Ascending aorta (tissue), 2 donors: ENCODE measurements around the gene RXFP3. TPM values are rescaled to one million over a fixed set of nuclear protein-coding genes. Genes with fewer than 3 reads are reported as not detected.

ENCODE experiments used
- DNase-seq, 2 donors: peaks; one replicate each; pipeline ENCODE4 v3.0.0-alpha.2; 2019; ENCODE audit warnings: low spot score in 2 of 2
- H3K27ac ChIP-seq, 2 donors: fragments of 200-600 bp; sonication (generic); one replicate each; pipeline ENCODE4 v1.5.1; 2016 to 2017; ENCODE audit warnings: mild to moderate bottlenecking in 1 of 2
- H3K27me3 ChIP-seq: fragments of 200-600 bp; sonication (generic); one replicate; pipeline ENCODE4 v1.5.1; 2017
- H3K36me3 ChIP-seq, 2 donors: fragments of 200-600 bp; sonication (generic); one replicate each; pipeline ENCODE4 v1.5.1; 2016
- H3K4me1 ChIP-seq, 2 donors: fragments of 200-600 bp; sonication (generic); one replicate each; pipeline ENCODE4 v1.5.1; 2016 to 2017; ENCODE audit warnings: mild to moderate bottlenecking in 1 of 2
- H3K4me3 ChIP-seq, 2 donors: fragments of 200-600 bp; sonication (generic); one replicate each; pipeline ENCODE4 v1.5.1; 2016 to 2017; ENCODE audit warnings: mild to moderate bottlenecking in 1 of 2
- H3K9me3 ChIP-seq, 2 donors: fragments of 200-600 bp; sonication (generic); one replicate each; pipeline ENCODE4 v1.5.1; 2016
- CTCF ChIP-seq, 3 experiments: fragments of 200-600 bp in 2 of 3; fragments of 450-650 bp in 1 of 3; sonication (generic) in 2 of 3; IDR thresholded peaks; one replicate each; pipeline ENCODE4 v1.5.1; 2016 to 2019; ENCODE audit warnings: antibody characterized with exemption in 3 of 3, mild to moderate bottlenecking in 1 of 3, moderate library complexity in 1 of 3
- intact Hi-C: fragments of 100-400 bp; cut with DNase I; formaldehyde crosslinking; loops from one replicate; pipeline ENCODE4 v1.15.1; 2023
- total RNA-seq: library from RNA; depleted of rRNA; stranded (reverse); fragments of >200 nt; gene quantifications from one replicate; pipeline ENCODE4 v1.1.0, GENCODE V29; 2016

The RXFP3 gene
- total RNA-seq, 1 donor from 2014 or later = not detected

GRCh38 chr5:33929925-33930690 is 6.1 kb upstream of the RXFP3 start:
- DNase-seq = no peak
- Histone ChIP-seq H3K4me1 (no peaks in the 10 kb centered on the region), H3K27me3 (no peaks in the 10 kb centered on the region), H3K4me3 (no peak overlapping the region), H3K36me3 (no peaks in the 10 kb centered on the region), H3K9me3 (no peaks in the 10 kb centered on the region), H3K27ac (no peak overlapping the region)
- no peak for TF ChIP-seq CTCF (IDR thresholded peaks at IDR 0.05)
- intact Hi-C loops = loop anchor here (10.0 kb wide), 1 partner anchor 495 kb away; no protein-coding TSS in a partner anchor

GRCh38 chr5:33931136-33931535 is 5.0 kb upstream of the RXFP3 start:
- Histone ChIP-seq H3K4me1 (peaks cover 0 to under 1% of the 10 kb centered on the region in 2 donors), H3K4me3 (no peak overlapping the region), H3K27me3 (no peaks in the 10 kb centered on the region), H3K27ac (no peak overlapping the region), H3K9me3 (no peaks in the 10 kb centered on the region), H3K36me3 (no peaks in the 10 kb centered on the region)
- no peak for TF ChIP-seq CTCF (IDR thresholded peaks at IDR 0.05)
- intact Hi-C loops = loop anchor here (10.0 kb wide), 1 partner anchor 496 kb away; no protein-coding TSS in a partner anchor
- DNase-seq = no peak

GRCh38 chr5:33933723-33934169 is 2.4 kb upstream of the RXFP3 start:
- no peak overlapping the region for H3K4me3 ChIP-seq
- no peaks in the 10 kb centered on the region for H3K36me3 ChIP-seq
- TF ChIP-seq CTCF (IDR thresholded peaks at IDR 0.05) = no peak
- no peak overlapping the region for H3K27ac ChIP-seq
- peaks cover 0 to 4% of the 10 kb centered on the region in 2 donors for H3K4me1 ChIP-seq
- intact Hi-C loops = loop anchor here (10.0 kb wide), 1 partner anchor 499 kb away; no protein-coding TSS in a partner anchor
- H3K27me3 ChIP-seq = peaks cover 17% of the 10 kb centered on the region
- no peak for DNase-seq
- no peaks in the 10 kb centered on the region for H3K9me3 ChIP-seq

GRCh38 chr5:33934176-33934575 is 2.0 kb upstream of the RXFP3 start:
- H3K4me3 ChIP-seq = no peak overlapping the region
- H3K27ac ChIP-seq = no peak overlapping the region
- no peaks in the 10 kb centered on the region for H3K36me3 ChIP-seq
- no peak for TF ChIP-seq CTCF (IDR thresholded peaks at IDR 0.05)
- intact Hi-C loops = loop anchor here (10.0 kb wide), 1 partner anchor 499 kb away; no protein-coding TSS in a partner anchor
- DNase-seq = no peak
- no peaks in the 10 kb centered on the region for H3K9me3 ChIP-seq
- H3K4me1 ChIP-seq = peaks cover 0 to 4% of the 10 kb centered on the region in 2 donors
- peaks cover 17% of the 10 kb centered on the region for H3K27me3 ChIP-seq

- Histone ChIP-seq H3K36me3 (no peaks in the 10 kb centered on the region), H3K4me3 (peak overlapping the region; percentile 29 to 48), H3K27me3 (peaks cover 17% of the 10 kb centered on the region), H3K27ac (no peak overlapping the region), H3K4me1 (peaks cover 0 to 4% of the 10 kb centered on the region in 2 donors), H3K9me3 (no peaks in the 10 kb centered on the region)
- TF ChIP-seq CTCF (IDR thresholded peaks at IDR 0.05) = peak in 2 of 3 experiments; percentile 7 to 26
- DNase-seq = peak in 1 of 2 donors; percentile 69
- intact Hi-C loops = loop anchor here (10.0 kb wide), 1 partner anchor 501 kb away; no protein-coding TSS in a partner anchor
These were observed 194 bp upstream of the RXFP3 start for GRCh38 chr5:33936004-33936380.
